Parathyroid adenoma (tissue), 2 donors: ENCODE data around the gene CDC25A.
"Not testable (repeated sequence)": the region's sequence is repeated elsewhere in the genome, so short reads cannot be mapped to it uniquely, and the experiment has no call there.

ENCODE experiments used
- H2AFZ ChIP-seq: fragments of 300-600 bp; sonication (generic); one replicate; pipeline ENCODE4 v1.7.0; 2017; ENCODE audit warnings: antibody characterized with exemption, mild to moderate bottlenecking
- H3K27ac ChIP-seq: fragments of 300-600 bp; sonication (generic); one replicate; pipeline ENCODE4 v1.7.0; 2017
- H3K27me3 ChIP-seq: fragments of 300-600 bp; sonication (generic); one replicate; pipeline ENCODE4 v1.7.0; 2017; ENCODE audit warnings: low read length; ENCODE audit not compliant: control insufficient read depth, insufficient read depth
- H3K36me3 ChIP-seq: fragments of 300-600 bp; sonication (generic); one replicate; pipeline ENCODE4 v1.7.0; 2017; ENCODE audit warnings: low read length; ENCODE audit not compliant: control insufficient read depth, insufficient read depth
- H3K4me1 ChIP-seq: fragments of 300-600 bp; sonication (generic); one replicate; pipeline ENCODE4 v1.7.0; 2017; ENCODE audit warnings: control low read depth
- H3K4me2 ChIP-seq: fragments of 300-600 bp; sonication (generic); one replicate; pipeline ENCODE4 v1.7.0; 2017; ENCODE audit warnings: low read length
- H3K4me3 ChIP-seq: fragments of 300-600 bp; sonication (generic); one replicate; pipeline ENCODE4 v1.7.0; 2017; ENCODE audit warnings: low read depth, low read length
- H3K79me2 ChIP-seq: fragments of 300-600 bp; sonication (generic); one replicate; pipeline ENCODE4 v1.7.0; 2017; ENCODE audit warnings: control low read depth
- H3K9ac ChIP-seq: fragments of 300-600 bp; sonication (generic); one replicate; pipeline ENCODE4 v1.7.0; 2017; ENCODE audit warnings: mild to moderate bottlenecking
- H3K9me3 ChIP-seq: fragments of 300-600 bp; sonication (generic); one replicate; pipeline ENCODE4 v1.7.0; 2017; ENCODE audit warnings: low read length; ENCODE audit not compliant: control insufficient read depth
- CTCF ChIP-seq: fragments of 300-600 bp; sonication (generic); IDR thresholded peaks from one replicate; pipeline ENCODE4 v1.7.0; 2017; ENCODE audit warnings: antibody characterized with exemption, mild to moderate bottlenecking
- donor health status: primary hyperparathyroidism.

Gene CDC25A

GRCh38 chr3:48215019-48215418, 26.8 kb upstream of the CDC25A start:
- no peak overlapping the region for H3K9ac ChIP-seq
- H3K4me3 ChIP-seq = no peak overlapping the region
- TF ChIP-seq CTCF = no peak
- H3K79me2 ChIP-seq = no peaks in the 10 kb centered on the region
- no peak overlapping the region for H2AFZ ChIP-seq
- H3K4me1 ChIP-seq = no peaks in the 10 kb centered on the region
- H3K27me3 ChIP-seq = no peaks in the 10 kb centered on the region
- no peaks in the 10 kb centered on the region for H3K9me3 ChIP-seq
- H3K36me3 ChIP-seq = no peaks in the 10 kb centered on the region
- H3K27ac ChIP-seq = no peak overlapping the region
- H3K4me2 ChIP-seq = no peak overlapping the region

DNA sequence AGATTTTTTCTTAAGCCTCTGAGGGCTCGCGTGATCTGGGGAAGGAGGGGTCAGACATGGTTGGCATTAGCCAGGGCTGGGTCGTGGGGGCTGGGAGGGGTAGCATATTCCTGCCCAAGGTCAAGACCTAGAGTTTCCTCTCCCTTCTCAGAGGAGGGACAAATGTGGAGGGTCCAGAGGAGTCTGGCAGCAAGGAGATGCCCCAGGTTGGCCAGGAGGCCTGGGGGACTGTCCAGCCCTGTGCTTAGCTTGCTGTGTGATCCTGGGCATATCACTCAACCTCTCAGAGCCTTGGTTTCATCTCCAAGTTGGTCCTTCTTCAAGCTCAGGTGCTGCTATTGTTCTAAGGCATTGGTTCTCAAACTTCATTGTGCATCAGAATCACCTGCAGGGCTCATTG, 26.0 kb upstream of the CDC25A start:
- Histone ChIP-seq H3K9ac (no peak overlapping the region), H3K27ac (no peak overlapping the region), H3K36me3 (no peaks in the 10 kb centered on the region), H3K4me3 (no peak overlapping the region), H2AFZ (no peak overlapping the region), H3K27me3 (no peaks in the 10 kb centered on the region), H3K79me2 (no peaks in the 10 kb centered on the region), H3K4me1 (no peaks in the 10 kb centered on the region), H3K4me2 (no peak overlapping the region), H3K9me3 (no peaks in the 10 kb centered on the region)
- no peak for TF ChIP-seq CTCF

- not testable (repeated sequence) for H3K27me3 ChIP-seq, H3K27ac ChIP-seq, H3K4me1 ChIP-seq, H3K9ac ChIP-seq, H3K36me3 ChIP-seq, H3K79me2 ChIP-seq, H3K4me3 ChIP-seq, H3K9me3 ChIP-seq, H3K4me2 ChIP-seq, H2AFZ ChIP-seq
These were observed 23.6 kb upstream of the CDC25A start for GRCh38 chr3:48211776-48212175.

DNA sequence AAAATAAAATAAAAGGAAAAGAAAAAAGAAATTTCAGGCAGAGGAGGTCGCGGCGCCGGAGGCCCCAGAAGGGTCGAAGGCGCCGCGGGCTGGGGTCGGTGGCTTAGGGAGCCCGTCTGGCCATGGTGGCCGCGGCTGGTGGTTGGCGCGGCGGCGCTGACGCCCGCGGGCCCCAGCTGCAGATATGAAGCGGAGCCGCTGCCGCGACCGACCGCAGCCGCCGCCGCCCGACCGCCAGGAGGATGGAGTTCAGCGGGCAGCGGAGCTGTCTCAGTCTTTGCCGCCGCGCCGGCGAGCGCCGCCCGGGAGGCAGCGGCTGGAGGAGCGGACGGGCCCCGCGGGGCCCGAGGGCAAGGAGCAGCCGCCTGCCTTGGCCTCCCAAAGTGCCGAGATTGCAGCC, 22.3 kb upstream of the CDC25A start:
- H3K9me3 ChIP-seq, H3K4me2 ChIP-seq, H3K27ac ChIP-seq, H3K27me3 ChIP-seq, H3K79me2 ChIP-seq, H3K36me3 ChIP-seq, H3K4me3 ChIP-seq, H2AFZ ChIP-seq, H3K9ac ChIP-seq, H3K4me1 ChIP-seq: not testable (repeated sequence)

GRCh38 chr3:48209445-48209844, 21.2 kb upstream of the CDC25A start:
- no peak overlapping the region for H3K27ac ChIP-seq
- H3K36me3 ChIP-seq = no peaks in the 10 kb centered on the region
- no peak overlapping the region for H2AFZ ChIP-seq
- no peaks in the 10 kb centered on the region for H3K27me3 ChIP-seq
- no peaks in the 10 kb centered on the region for H3K4me1 ChIP-seq
- no peaks in the 10 kb centered on the region for H3K79me2 ChIP-seq
- H3K4me3 ChIP-seq = no peak overlapping the region
- H3K9ac ChIP-seq = no peak overlapping the region
- H3K4me2 ChIP-seq = no peak overlapping the region
- H3K9me3 ChIP-seq = no peaks in the 10 kb centered on the region
- TF ChIP-seq CTCF = no peak

DNA sequence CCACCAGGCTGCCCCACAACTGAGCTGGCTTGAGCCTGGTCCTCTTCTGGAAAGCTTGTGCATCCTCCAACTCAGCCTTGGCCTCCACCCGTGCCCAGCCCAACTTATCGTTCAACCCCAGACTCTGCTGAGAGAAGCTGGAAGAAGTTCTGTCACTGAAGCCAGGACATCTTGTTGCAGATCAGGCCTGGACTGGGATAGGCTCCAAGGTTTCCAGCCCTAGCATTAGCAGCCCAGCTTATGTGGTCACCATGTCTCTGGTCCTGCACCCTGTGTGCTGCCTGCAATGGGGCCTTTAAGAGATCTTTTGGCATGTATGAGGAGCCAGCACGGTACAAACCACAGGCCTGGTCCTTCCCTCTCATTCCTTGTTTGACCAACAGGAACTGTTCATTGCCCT, 19.9 kb upstream of the CDC25A start:
- no peak overlapping the region for H2AFZ ChIP-seq
- H3K27ac ChIP-seq = no peak overlapping the region
- no peaks in the 10 kb centered on the region for H3K9me3 ChIP-seq
- no peak overlapping the region for H3K4me2 ChIP-seq
- TF ChIP-seq CTCF = no peak
- H3K79me2 ChIP-seq = no peaks in the 10 kb centered on the region
- H3K36me3 ChIP-seq = no peaks in the 10 kb centered on the region
- H3K4me1 ChIP-seq = no peaks in the 10 kb centered on the region
- H3K4me3 ChIP-seq = no peak overlapping the region
- no peak overlapping the region for H3K9ac ChIP-seq
- no peaks in the 10 kb centered on the region for H3K27me3 ChIP-seq
